Stimulated activated CD4-positive, alpha-beta T cell treated with anti-CD3 and anti-CD28 coated beads, Interleukin-2, amount 100 ng/mL, for 4 hours (primary cell): ENCODE results near the gene MAP3K7CL.
"Not testable (repeated sequence)": the region's sequence is repeated elsewhere in the genome, so short reads cannot be mapped to it uniquely, and the experiment has no call there.

Experiments
- DNase-seq: peaks from one replicate; pipeline ENCODE4 v3.0.0-alpha.2; 2020; ENCODE audit warnings: low read depth

Gene MAP3K7CL

GRCh38 chr21:29133796-29134195 lies 3.4 kb downstream of the MAP3K7CL start:
- DNase-seq, result no peak

GRCh38 chr21:29135481-29135880 lies 5.0 kb downstream of the MAP3K7CL start:
- no peak for DNase-seq

GRCh38 chr21:29136033-29136432 lies 5.6 kb downstream of the MAP3K7CL start:
- DNase-seq, result no peak

GRCh38 chr21:29144736-29145353 lies 14.4 kb downstream of the MAP3K7CL start:
- no peak for DNase-seq

- no peak for DNase-seq
These were observed 14.9 kb downstream of the MAP3K7CL start for GRCh38 chr21:29145354-29145782.

GRCh38 chr21:29145852-29146453 lies 15.5 kb downstream of the MAP3K7CL start:
- DNase-seq, result no peak

- no peak for DNase-seq
These were observed 16.3 kb downstream of the MAP3K7CL start for GRCh38 chr21:29146726-29147125.

- no peak for DNase-seq
These were observed 18.1 kb downstream of the MAP3K7CL start for GRCh38 chr21:29148530-29148929.

- DNase-seq, result no peak
These were observed 19.5 kb downstream of the MAP3K7CL start for GRCh38 chr21:29149808-29150425.

- no peak for DNase-seq
These were observed 21.5 kb downstream of the MAP3K7CL start for GRCh38 chr21:29151931-29152330.

GRCh38 chr21:29152916-29153315 lies 22.5 kb downstream of the MAP3K7CL start:
- DNase-seq, result no peak

- DNase-seq, result no peak
These were observed 23.8 kb downstream of the MAP3K7CL start for GRCh38 chr21:29154270-29154669.

- no peak for DNase-seq
These were observed 24.9 kb downstream of the MAP3K7CL start for GRCh38 chr21:29155118-29155932.

- DNase-seq, result no peak
These were observed 25.5 kb downstream of the MAP3K7CL start for GRCh38 chr21:29155933-29156260.

GRCh38 chr21:29157080-29157479 lies 26.6 kb downstream of the MAP3K7CL start:
- no peak for DNase-seq

- no peak for DNase-seq
These were observed 29.4 kb downstream of the MAP3K7CL start for GRCh38 chr21:29159842-29160241.

- not testable (repeated sequence) for DNase-seq
These were observed 32.4 kb downstream of the MAP3K7CL start for GRCh38 chr21:29162825-29163224.

GRCh38 chr21:29163341-29164115 lies 33.1 kb downstream of the MAP3K7CL start:
- no peak for DNase-seq

GRCh38 chr21:29164323-29164942 lies 34.0 kb downstream of the MAP3K7CL start:
- DNase-seq, result no peak

- no peak for DNase-seq
These were observed 35.9 kb downstream of the MAP3K7CL start for GRCh38 chr21:29166323-29166722.

- DNase-seq, result no peak
These were observed 36.4 kb downstream of the MAP3K7CL start for GRCh38 chr21:29166853-29167252.

GRCh38 chr21:29167481-29167880 lies 37.0 kb downstream of the MAP3K7CL start:
- not testable (repeated sequence) for DNase-seq
